Endothelial cell of umbilical vein (primary cell): Measurements from ENCODE around the gene CD109. TPM values are rescaled to one million over a fixed set of nuclear protein-coding genes. Genes with fewer than 3 reads are reported as not detected.

Source experiments
- BruUV-seq: library from RNA; stranded (reverse); fragments of 400-500 nt; replicated peaks from 2 replicates; lab custom pipeline; 2021; lab: Mats Ljungman, UMichigan
- CTCF ChIA-PET: fragments of 300-600, 350-600 bp; sonication (Branson Sonifier 250); formaldehyde crosslinking; loops from one replicate; lab custom pipeline; 2021; ENCODE audit warnings: antibody characterized with exemption, inconsistent platforms; lab: Charles Lee
- POLR2A ChIA-PET: fragments of 300-600, 350-600 bp; sonication (Branson Sonifier 250); formaldehyde crosslinking; loops from one replicate; lab custom pipeline; 2021; ENCODE audit warnings: antibody characterized with exemption, inconsistent platforms; lab: Charles Lee
- DNase-seq: peaks from one replicate; pipeline ENCODE4 v3.0.0-alpha.2; 2011; ENCODE audit warnings: low read depth, low spot score
- FAIRE-seq: peaks from 2 replicates; lab custom pipeline; 2011; peaks lifted over from hg19 to GRCh38; lab: Jason Lieb, UNC
- H2AFZ ChIP-seq: 2 replicates; pipeline ENCODE4 v1.6.0; 2012; ENCODE audit warnings: low read depth, low read length, control low read depth, inconsistent platforms
- H3K27ac ChIP-seq: 2 replicates; pipeline ENCODE4 v1.5.1; 2011; ENCODE audit warnings: low read depth, mild to moderate bottlenecking, control low read depth, low read length, moderate library complexity; ENCODE audit not compliant: insufficient read depth
- H3K27me3 ChIP-seq, 2 experiments: 2 replicates each; pipeline versions ENCODE4 v1.6.0 to v1.6.1; 2011; ENCODE audit warnings: low read length in 2 of 2, mixed read lengths in 1 of 2; ENCODE audit not compliant: control insufficient read depth in 2 of 2, insufficient read depth in 2 of 2
- H3K36me3 ChIP-seq, 2 experiments: 2 replicates in 1 of 2; 3 replicates in 1 of 2; pipeline ENCODE4 v1.5.1; 2011; ENCODE audit warnings: low read length in 2 of 2, mild to moderate bottlenecking in 1 of 2, moderate library complexity in 1 of 2; ENCODE audit not compliant: control insufficient read depth in 2 of 2, insufficient read depth in 2 of 2; ENCODE audit errors: extremely low read depth in 1 of 2
- H3K4me1 ChIP-seq: 3 replicates; pipeline ENCODE4 v1.5.1; 2011; ENCODE audit warnings: mild to moderate bottlenecking, low read length; ENCODE audit not compliant: control insufficient read depth, insufficient read depth; ENCODE audit errors: extremely low read depth
- H3K4me2 ChIP-seq: 2 replicates; pipeline ENCODE4 v1.6.1; 2011; ENCODE audit warnings: low read length, control low read depth, mixed read lengths; ENCODE audit not compliant: insufficient read depth
- H3K4me3 ChIP-seq, 3 experiments: fragments of 200-600 bp in 1 of 3; sonication (generic), shearing (Covaris generic) in 1 of 3; replicated peaks in 1 of 3; 2 replicates each; pipeline ENCODE4 v1.5.1; 2011 to 2016; ENCODE audit warnings: control low read depth in 3 of 3, low read length in 3 of 3, mild to moderate bottlenecking in 2 of 3, inconsistent platforms in 1 of 3, low read depth in 1 of 3, moderate library complexity in 1 of 3; ENCODE audit not compliant: insufficient read depth in 1 of 3
- H3K79me2 ChIP-seq: 2 replicates; pipeline ENCODE4 v1.6.0; 2012; ENCODE audit warnings: low read length, inconsistent platforms; ENCODE audit not compliant: control insufficient read depth, insufficient read depth
- H3K9ac ChIP-seq: replicated peaks from 2 replicates; pipeline ENCODE3; 2011; ENCODE audit warnings: low read length, control low read depth; ENCODE audit not compliant: insufficient read depth; ENCODE audit errors: extremely low read depth
- H3K9me1 ChIP-seq: replicated peaks from 3 replicates; pipeline ENCODE4 v1.6.0; 2011; ENCODE audit warnings: mild to moderate bottlenecking, low read length; ENCODE audit not compliant: control insufficient read depth, insufficient read depth; ENCODE audit errors: extremely low read depth
- H3K9me3 ChIP-seq: replicated peaks from 2 replicates; pipeline ENCODE4 v1.5.1; 2012; ENCODE audit warnings: low read length, inconsistent platforms; ENCODE audit not compliant: control insufficient read depth, insufficient read depth
- H4K20me1 ChIP-seq: replicated peaks from 2 replicates; pipeline ENCODE3; 2011; ENCODE audit warnings: mild to moderate bottlenecking, low read length; ENCODE audit not compliant: control insufficient read depth, insufficient read depth; ENCODE audit errors: extremely low read depth
- CTCF ChIP-seq, 2 donors: IDR thresholded peaks; 1 replicate in 1 of 2; 2 replicates in 1 of 2; pipeline ENCODE4 v1.5.1; 2011; ENCODE audit warnings: low read length in 2 of 2, mild to moderate bottlenecking in 2 of 2, moderate library complexity in 2 of 2, control low read depth in 1 of 2, inconsistent platforms in 1 of 2, low read depth in 1 of 2; ENCODE audit not compliant: insufficient read depth in 1 of 2; ENCODE audit errors: extremely low read depth in 1 of 2
- EZH2 ChIP-seq: IDR thresholded peaks from 2 replicates; pipeline ENCODE4 v1.6.1; 2012; ENCODE audit warnings: borderline replicate concordance, low read depth, mild to moderate bottlenecking, moderate library complexity, low read length, inconsistent platforms; ENCODE audit not compliant: severe bottlenecking
- POLR2A ChIP-seq: IDR thresholded peaks from 2 replicates; pipeline ENCODE4 v1.6.1; 2012; ENCODE audit warnings: low read depth, mild to moderate bottlenecking, control low read depth, low read length
- POLR2AphosphoS5 ChIP-seq: IDR thresholded peaks from 2 replicates; pipeline ENCODE4 v1.6.1; 2012; ENCODE audit warnings: low read depth, mild to moderate bottlenecking, control low read depth, low read length, moderate library complexity; ENCODE audit not compliant: insufficient read depth
- dilution Hi-C: fragments of 300-500 bp; cut with MboI; formaldehyde crosslinking; loops from one replicate; pipeline ENCODE4 v1.15.0; 2019; ENCODE audit warnings: low sequenced_read_pairs; ENCODE audit not compliant: extremely low pct_ligation_motif_present
- intact Hi-C: fragments of 100-400 bp; cut with micrococcal nuclease; formaldehyde crosslinking; loops from one replicate; pipeline ENCODE4 v1.10.0; 2022
- polyA plus RNA-seq, 4 experiments: library from polyadenylated mRNA; depleted of rRNA in 3 of 4; stranded (reverse) in 3 of 4; unstranded in 1 of 4; fragments of >200 nt; gene quantifications; 2 replicates each; pipeline versions ENCODE4 v1.2.1 to v1.2.3, GENCODE V29; 2011 to 2012; ENCODE audit warnings: missing spikeins in 1 of 4
- total RNA-seq: library from RNA; stranded (reverse); gene quantifications from 2 replicates; pipeline ENCODE4 v1.2.3, GENCODE V29; 2021

Gene CD109
- total and polyA plus RNA-seq, 2 donors (not counting 3 experiments of a cell fraction or from before 2014, with no cell fraction given), result 33.9 to 107 TPM

- Histone ChIP-seq H4K20me1 (no peaks in the 10 kb centered on the region), H3K9ac (no peak overlapping the region), H3K9me3 (no peaks in the 10 kb centered on the region), H3K27me3 (no peaks in the 10 kb centered on the region), H3K4me1 (no peaks in the 10 kb centered on the region), H3K9me1 (peaks cover 2% of the 10 kb centered on the region), H3K79me2 (no peaks in the 10 kb centered on the region), H3K4me3 (no peak overlapping the region), H3K4me2 (no peak overlapping the region), H2AFZ (no peak overlapping the region), H3K27ac (no peak overlapping the region), H3K36me3 (peaks cover 0 to 3% of the 10 kb centered on the region in 2 experiments)
- dilution Hi-C loops, result no loop called here
- ChIA-PET CTCF (interaction anchor here (1.0 to 3.1 kb wide), 5 partner anchors 116 to 1354 kb away, joined by 4 to 25 read pairs (median 16); no protein-coding TSS in a partner anchor), POLR2A (no interaction called here)
- TF ChIP-seq POLR2A (no peak), EZH2 (no peak), CTCF (IDR thresholded peaks at IDR 0.05; ENCODE audit: extremely low read depth in 1 of 2, insufficient read depth in 1 of 2, low read depth in 1 of 2, low read length in 2 of 2) (peak; percentile 41 to 46)
- FAIRE-seq (no peak), DNase-seq (peak; percentile 50)
- intact Hi-C loops, result loop anchor here (1.0 to 2.0 kb wide), 3 partner anchors 112 to 1354 kb away; no protein-coding TSS in a partner anchor
- no TSS peak for BruUV-seq
Measured at GRCh38 chr6:73854998-73855718, 159.2 kb downstream of the CD109 start.

GRCh38 chr6:73857341-73857890 lies 161.4 kb downstream of the CD109 start:
- no peaks in the 10 kb centered on the region for H3K4me1 ChIP-seq
- dilution Hi-C loops, result no loop called here
- DNase-seq, result no peak
- H3K9me3 ChIP-seq, result no peaks in the 10 kb centered on the region
- intact Hi-C loops, result no loop called here
- no peaks in the 10 kb centered on the region for H3K79me2 ChIP-seq
- no peak overlapping the region for H3K9ac ChIP-seq
- no TSS peak for BruUV-seq
- FAIRE-seq, result no peak
- peaks cover 2% of the 10 kb centered on the region for H3K9me1 ChIP-seq
- no peak overlapping the region for H3K4me2 ChIP-seq
- TF ChIP-seq POLR2AphosphoS5, result no peak
- no peak overlapping the region for H3K27ac ChIP-seq
- ChIA-PET POLR2A (no interaction called here), CTCF (interaction anchor here (0.9 to 2.5 kb wide), 3 partner anchors 8 to 1353 kb away, joined by 3 to 15 read pairs (median 4); no protein-coding TSS in a partner anchor)
- no peak overlapping the region for H3K4me3 ChIP-seq
- no peaks in the 10 kb centered on the region for H3K27me3 ChIP-seq
- H3K36me3 ChIP-seq, result peaks cover 0 to 1% of the 10 kb centered on the region in 2 experiments
- no peaks in the 10 kb centered on the region for H4K20me1 ChIP-seq
- no peak overlapping the region for H2AFZ ChIP-seq
